Keratinocyte (primary cell): ENCODE results near the gene THTPA. TPM values are rescaled to one million over a fixed set of nuclear protein-coding genes. Genes with fewer than 3 reads are reported as not detected.

Experiments
- DNase-seq: peaks from one replicate; pipeline ENCODE4 v3.0.0-alpha.2; 2011; ENCODE audit warnings: low read depth, missing footprints, low spot score
- FAIRE-seq: peaks from 2 replicates; lab custom pipeline; 2011; peaks lifted over from hg19 to GRCh38; lab: Jason Lieb, UNC
- H2AFZ ChIP-seq: 2 replicates; pipeline ENCODE4 v1.6.0; 2012; ENCODE audit warnings: low read length, control low read depth, inconsistent platforms; ENCODE audit not compliant: control insufficient read depth
- H3K27ac ChIP-seq: 2 replicates; pipeline ENCODE4 v1.5.1; 2011; ENCODE audit warnings: low read length; ENCODE audit not compliant: control insufficient read depth, insufficient read depth
- H3K27me3 ChIP-seq: 3 replicates; pipeline ENCODE4 v1.6.0; 2011; ENCODE audit warnings: low read length; ENCODE audit not compliant: control insufficient read depth, insufficient read depth; ENCODE audit errors: extremely low read depth
- H3K36me3 ChIP-seq, 2 experiments: 2 replicates in 1 of 2; 3 replicates in 1 of 2; pipeline ENCODE4 v1.5.1; 2011; ENCODE audit warnings: low read length in 2 of 2, mild to moderate bottlenecking in 1 of 2; ENCODE audit not compliant: control insufficient read depth in 2 of 2, insufficient read depth in 2 of 2; ENCODE audit errors: extremely low read depth in 1 of 2
- H3K4me1 ChIP-seq: 3 replicates; pipeline ENCODE4 v1.5.1; 2011; ENCODE audit warnings: low read length; ENCODE audit not compliant: control insufficient read depth, insufficient read depth; ENCODE audit errors: extremely low read depth
- H3K4me2 ChIP-seq: 3 replicates; pipeline ENCODE4 v1.6.0; 2011; ENCODE audit warnings: low read depth, low read length; ENCODE audit not compliant: control insufficient read depth, insufficient read depth; ENCODE audit errors: extremely low read depth
- H3K4me3 ChIP-seq, 3 experiments: fragments of 200-600 bp in 1 of 3; sonication (generic) in 1 of 3; 2 replicates in 2 of 3; 3 replicates in 1 of 3; pipeline ENCODE4 v1.5.1; 2011 to 2016; ENCODE audit warnings: low read length in 3 of 3, mild to moderate bottlenecking in 3 of 3, control low read depth in 2 of 3, inconsistent platforms in 1 of 3, low read depth in 1 of 3, mixed read lengths in 1 of 3, mixed run types in 1 of 3, moderate library complexity in 1 of 3; ENCODE audit not compliant: control insufficient read depth in 2 of 3, insufficient read depth in 2 of 3; ENCODE audit errors: extremely low read depth in 1 of 3
- H3K79me2 ChIP-seq: 2 replicates; pipeline ENCODE4 v1.6.0; 2012; ENCODE audit warnings: low read length; ENCODE audit not compliant: control insufficient read depth, insufficient read depth
- H3K9ac ChIP-seq: 3 replicates; pipeline ENCODE4 v1.6.0; 2011; ENCODE audit warnings: low read length; ENCODE audit not compliant: control insufficient read depth, insufficient read depth; ENCODE audit errors: extremely low read depth
- H3K9me1 ChIP-seq: 3 replicates; pipeline ENCODE4 v1.6.0; 2011; ENCODE audit warnings: low read length; ENCODE audit not compliant: control insufficient read depth, insufficient read depth; ENCODE audit errors: extremely low read depth
- H3K9me3 ChIP-seq: 2 replicates; pipeline ENCODE4 v1.5.1; 2012; ENCODE audit warnings: low read depth, low read length; ENCODE audit not compliant: control insufficient read depth
- H4K20me1 ChIP-seq: 3 replicates; pipeline ENCODE4 v1.6.0; 2011; ENCODE audit warnings: low read length; ENCODE audit not compliant: control insufficient read depth, insufficient read depth; ENCODE audit errors: extremely low read depth
- CTCF ChIP-seq, 3 experiments: IDR thresholded peaks in 1 of 3; conservative IDR thresholded peaks in 1 of 3; optimal IDR thresholded peaks in 1 of 3; 2 replicates in 2 of 3; 3 replicates in 1 of 3; pipeline versions ENCODE3 to v1.5.1; 2011; ENCODE audit warnings: low read length in 3 of 3, mild to moderate bottlenecking in 3 of 3, moderate library complexity in 2 of 3, control low read depth in 1 of 3, inconsistent platforms in 1 of 3; ENCODE audit not compliant: insufficient read depth in 2 of 3; ENCODE audit errors: extremely low read depth in 1 of 3
- EZH2 ChIP-seq: IDR thresholded peaks from one replicate; pipeline ENCODE4 v1.6.1; 2012; ENCODE audit warnings: inconsistent platforms, mild to moderate bottlenecking, low read length, moderate library complexity
- dilution Hi-C: fragments of 300-500 bp; cut with MboI; formaldehyde crosslinking; loops from one replicate; pipeline ENCODE4 v1.7.0; 2020; ENCODE audit warnings: low sequenced_read_pairs; ENCODE audit not compliant: extremely low pct_ligation_motif_present
- polyA minus RNA-seq, 3 experiments: library from RNA; depleted of rRNA, polyadenylated mRNA; stranded (reverse); fragments of >200 nt; gene quantifications; 1 replicate in 1 of 3; 2 replicates in 1 of 3; 3 replicates in 1 of 3; pipeline ENCODE4 v1.2.3, GENCODE V29; 2011
- polyA plus RNA-seq, 5 experiments: library from polyadenylated mRNA; depleted of rRNA in 3 of 5; stranded (reverse) in 3 of 5; stranded (forward) in 1 of 5; unstranded in 1 of 5; fragments of >200 nt; gene quantifications; 1 replicate in 1 of 5; 2 replicates in 3 of 5; 3 replicates in 1 of 5; pipeline versions ENCODE4 v1.2.1 to v1.2.3, GENCODE V29; 2011 to 2012; ENCODE audit warnings: missing spikeins in 2 of 5, low read depth in 1 of 5, low replicate concordance in 1 of 5

The THTPA gene
- polyA plus RNA-seq (3.2 to 4.3 TPM (median 4.3 TPM) in 3 replicates), polyA minus RNA-seq (3.6 to 5.8 TPM (median 4.5 TPM) in 3 replicates)
- 1.3 TPM for polyA plus RNA-seq (2011; ENCODE audit: low read depth)
- 4.4 and 4.7 TPM in 2 replicates for polyA plus RNA-seq (2011; cell fraction: cytosol; rRNA removed)
- polyA plus RNA-seq (2011; cell fraction: nucleus; rRNA removed) = 6.9 and 7.8 TPM in 2 replicates
- 2.1 and 5.6 TPM in 2 replicates for polyA plus RNA-seq (2012; ENCODE audit: low replicate concordance)
- 3.5 TPM for polyA minus RNA-seq (2011; cell fraction: cytosol; rRNA and poly(A)+ RNA removed)
- polyA minus RNA-seq (2011; cell fraction: nucleus; rRNA and poly(A)+ RNA removed) = 2.7 and 2.9 TPM in 2 replicates

GRCh38 chr14:23555882-23556699 is at the start of gene THTPA:
Gene THTPA (plus strand): TSS chr14:23556271. CDS start chr14:23556758, 487 bp downstream.
- H3K27ac ChIP-seq = peak within 1 kb of the TSS; percentile 69
- H3K9ac ChIP-seq = peak within 1 kb of the TSS; percentile 86
- DNase-seq (peak; percentile 28), FAIRE-seq (no peak)
- H3K27me3 ChIP-seq = no peaks in the 10 kb centered on the region
- H3K79me2 ChIP-seq = peaks cover 10% of the 10 kb centered on the region
- H3K4me2 ChIP-seq = peak within 1 kb of the TSS; percentile 97
- peak within 1 kb of the TSS; percentile 91 for H2AFZ ChIP-seq
- peaks cover 6% of the 10 kb centered on the region for H4K20me1 ChIP-seq
- dilution Hi-C loops = no loop called here
- H3K9me1 ChIP-seq = no peaks in the 10 kb centered on the region
- peaks cover 13 to 22% of the 10 kb centered on the region in 2 experiments for H3K36me3 ChIP-seq
- no peak for TF ChIP-seq EZH2
- peaks cover 14% of the 10 kb centered on the region for H3K4me1 ChIP-seq
- peak within 1 kb of the TSS; percentile 79 to 89 (median 89) for H3K4me3 ChIP-seq
- no peaks in the 10 kb centered on the region for H3K9me3 ChIP-seq

GRCh38 chr14:23512156-23512555 is 43.9 kb upstream of the THTPA start:
- H3K9ac ChIP-seq = no peak overlapping the region

More at GRCh38 chr14:23512156-23512555, 43.9 kb upstream of the THTPA start:
- Histone ChIP-seq H4K20me1 (no peaks in the 10 kb centered on the region), H2AFZ (no peak overlapping the region), H3K27me3 (peaks cover 6% of the 10 kb centered on the region), H3K36me3 (no peaks in the 10 kb centered on the region), H3K27ac (no peak overlapping the region), H3K79me2 (no peaks in the 10 kb centered on the region), H3K4me3 (no peak overlapping the region), H3K9me3 (no peaks in the 10 kb centered on the region), H3K4me2 (no peak overlapping the region), H3K4me1 (no peaks in the 10 kb centered on the region), H3K9me1 (no peaks in the 10 kb centered on the region)
- dilution Hi-C loops = no loop called here
- no peak for FAIRE-seq
- no peak for DNase-seq
- no peak for TF ChIP-seq EZH2
- no peak for TF ChIP-seq CTCF (optimal IDR thresholded peaks at IDR 0.05 in 1 of 3, IDR thresholded peaks at IDR 0.05 in 1 of 3, conservative IDR thresholded peaks at IDR 0.05 in 1 of 3; ENCODE audit: extremely low read depth in 1 of 3, insufficient read depth in 2 of 3, low read length in 3 of 3)
